ENCODE measurements around the gene KCNAB1.

DNA sequence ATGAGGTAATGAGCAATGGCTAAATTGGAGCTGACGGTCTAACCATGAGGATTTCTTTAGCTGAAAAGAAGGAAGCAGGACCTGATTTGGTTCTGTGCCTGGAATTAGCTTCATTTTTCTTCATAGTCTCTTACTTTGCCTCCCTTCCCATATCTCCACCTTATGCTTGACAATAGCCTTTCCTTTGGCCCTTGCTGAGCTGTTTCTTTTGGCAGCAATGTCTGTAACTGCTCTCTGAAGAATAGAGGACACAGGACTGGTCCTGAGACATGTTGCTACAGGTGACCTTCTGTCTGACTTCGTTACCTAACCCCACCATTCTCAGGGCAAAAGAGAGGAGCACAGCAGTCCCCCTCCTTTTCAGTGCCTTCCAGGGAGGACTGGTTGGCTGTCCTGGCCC is 312.2 kb downstream of the KCNAB1 start:
- TF ChIP-seq, protein P1, sequence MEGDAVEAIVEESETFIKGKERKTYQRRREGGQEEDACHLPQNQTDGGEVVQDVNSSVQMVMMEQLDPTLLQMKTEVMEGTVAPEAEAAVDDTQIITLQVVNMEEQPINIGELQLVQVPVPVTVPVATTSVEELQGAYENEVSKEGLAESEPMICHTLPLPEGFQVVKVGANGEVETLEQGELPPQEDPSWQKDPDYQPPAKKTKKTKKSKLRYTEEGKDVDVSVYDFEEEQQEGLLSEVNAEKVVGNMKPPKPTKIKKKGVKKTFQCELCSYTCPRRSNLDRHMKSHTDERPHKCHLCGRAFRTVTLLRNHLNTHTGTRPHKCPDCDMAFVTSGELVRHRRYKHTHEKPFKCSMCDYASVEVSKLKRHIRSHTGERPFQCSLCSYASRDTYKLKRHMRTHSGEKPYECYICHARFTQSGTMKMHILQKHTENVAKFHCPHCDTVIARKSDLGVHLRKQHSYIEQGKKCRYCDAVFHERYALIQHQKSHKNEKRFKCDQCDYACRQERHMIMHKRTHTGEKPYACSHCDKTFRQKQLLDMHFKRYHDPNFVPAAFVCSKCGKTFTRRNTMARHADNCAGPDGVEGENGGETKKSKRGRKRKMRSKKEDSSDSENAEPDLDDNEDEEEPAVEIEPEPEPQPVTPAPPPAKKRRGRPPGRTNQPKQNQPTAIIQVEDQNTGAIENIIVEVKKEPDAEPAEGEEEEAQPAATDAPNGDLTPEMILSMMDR (IDR thresholded peaks at IDR 0.05), result no peak
- TF ChIP-seq EZH2 (IDR thresholded peaks at IDR 0.05; ENCODE audit: borderline replicate concordance, insufficient read depth, low read depth, low read length, poor library complexity, severe bottlenecking), result no peak

Measured in B cell (primary cell).